Small intestine (tissue), 7 donors: ENCODE data around the gene ITGAL. TPM values are rescaled to one million over a fixed set of nuclear protein-coding genes. Genes with fewer than 3 reads are reported as not detected.

Experiments used
- DNase-seq, 2 donors: peaks; one replicate each; pipeline versions ENCODE4 v3.0.0 to v3.0.0-alpha.2; 2013
- FAIRE-seq: peaks from 2 replicates; lab custom pipeline; 2012; peaks lifted over from hg19 to GRCh38; lab: Jason Lieb, UNC
- H3K27ac ChIP-seq, 3 donors: one replicate each; pipeline ENCODE4 v1.5.1; 2013; ENCODE audit warnings: low read length in 2 of 3, mild to moderate bottlenecking in 2 of 3, control low read depth in 1 of 3, inconsistent platforms in 1 of 3, low read depth in 1 of 3, moderate library complexity in 1 of 3
- H3K27me3 ChIP-seq, 3 donors: one replicate each; pipeline ENCODE4 v1.6.1; 2013; ENCODE audit warnings: low read length in 3 of 3, inconsistent platforms in 1 of 3; ENCODE audit not compliant: control insufficient read depth in 3 of 3, insufficient read depth in 3 of 3
- H3K36me3 ChIP-seq, 3 donors: one replicate each; pipeline ENCODE4 v1.6.1; 2013; ENCODE audit warnings: low read length in 3 of 3, inconsistent platforms in 1 of 3, low read depth in 1 of 3, mild to moderate bottlenecking in 1 of 3, moderate library complexity in 1 of 3; ENCODE audit not compliant: control insufficient read depth in 3 of 3, insufficient read depth in 2 of 3
- H3K4me1 ChIP-seq, 3 donors: one replicate each; pipeline ENCODE4 v1.6.1; 2013; ENCODE audit warnings: low read length in 2 of 3, inconsistent platforms in 1 of 3, low read depth in 1 of 3, mild to moderate bottlenecking in 1 of 3, moderate library complexity in 1 of 3; ENCODE audit not compliant: control insufficient read depth in 3 of 3, insufficient read depth in 2 of 3
- H3K4me3 ChIP-seq, 3 donors: one replicate each; pipeline ENCODE4 v1.5.1; 2013; ENCODE audit warnings: low read length in 3 of 3, control low read depth in 1 of 3, inconsistent platforms in 1 of 3, low read depth in 1 of 3, mild to moderate bottlenecking in 1 of 3, moderate library complexity in 1 of 3
- H3K9me3 ChIP-seq, 2 donors: one replicate each; pipeline ENCODE4 v1.6.1; 2013; ENCODE audit warnings: low read depth in 1 of 2, low read length in 1 of 2; ENCODE audit not compliant: control insufficient read depth in 2 of 2, insufficient read depth in 1 of 2
- WGBS, 3 donors: extraction: QIAGEN DNeasy Blood & Tissue Kit; methylation state at CpG; one replicate each; pipeline ENCODE4 v1.1.7; 2013; 5-methylcytosine and 5-hydroxymethylcytosine counted together
- polyA plus RNA-seq, 4 donors: library from polyadenylated mRNA; stranded (reverse) in 3 of 4; unstranded in 1 of 4; fragments of 200-250 nt in 3 of 4; fragments of 120-200 nt in 1 of 4; gene quantifications; one replicate each; pipeline versions ENCODE4 v1.2.1 to v1.2.3, GENCODE V29; 2013
- donor health status: healthy with polysubstance abuse.
- donor health status: control.
- donor health status: control.
- donor health status: Bipolar disorder and iron deficiency.
- donor health status: healthy.

The ITGAL gene
- polyA plus RNA-seq, 4 donors, result 1.1 to 4.1 (median 2.6) TPM

- Histone ChIP-seq H3K27me3 (no peaks in the 10 kb centered on the region), H3K4me3 (peak overlapping the region in 1 of 3 donors; percentile 2), H3K36me3 (peaks cover 0 to 2% (median 0%) of the 10 kb centered on the region in 3 donors), H3K4me1 (peaks cover 2 to 15% (median 4%) of the 10 kb centered on the region in 3 donors), H3K27ac (peak overlapping the region in 1 of 3 donors; percentile 71), H3K9me3 (no peaks in the 10 kb centered on the region)
- DNase-seq (peak in 1 of 2 donors; percentile 81), FAIRE-seq (no peak)
- 31 to 90% (median 43%) methylated on average over 14 of the region's 14 CpGs for whole genome bisulfite sequencing, 3 donors
Measured at GRCh38 chr16:30562021-30562420, 89.5 kb downstream of the ITGAL start.

DNA sequence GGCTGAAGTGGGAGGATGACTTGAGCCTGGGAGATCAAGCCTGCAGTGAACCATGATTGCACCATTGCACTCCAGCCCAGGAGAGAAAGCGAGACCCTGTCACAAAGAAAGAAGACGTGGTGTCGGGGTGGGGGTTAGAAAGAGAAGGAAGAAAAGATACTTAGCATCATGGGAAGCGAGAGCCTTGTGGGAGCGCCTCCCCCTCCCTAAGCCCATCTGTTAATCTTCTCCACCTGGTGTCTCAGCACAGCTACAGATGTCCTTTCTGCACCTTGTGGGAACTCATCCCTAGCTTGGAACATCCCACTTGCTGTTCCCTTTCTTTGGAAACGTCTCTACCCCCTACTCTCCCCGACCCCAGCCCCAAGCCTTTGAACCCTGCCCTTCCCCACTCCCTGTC is 93.0 kb downstream of the ITGAL start:
- no peak for DNase-seq
- no peaks in the 10 kb centered on the region for H3K9me3 ChIP-seq
- WGBS, 3 donors, result 67 to 79% (median 68%) methylated on average over 7 of the region's 7 CpGs
- peaks cover 0 to 14% (median 0%) of the 10 kb centered on the region in 3 donors for H3K36me3 ChIP-seq
- H3K27me3 ChIP-seq, result no peaks in the 10 kb centered on the region
- no peak overlapping the region for H3K4me3 ChIP-seq
- FAIRE-seq, result no peak
- no peak overlapping the region for H3K27ac ChIP-seq
- peaks cover 0 to 9% (median 0%) of the 10 kb centered on the region in 3 donors for H3K4me1 ChIP-seq

DNA sequence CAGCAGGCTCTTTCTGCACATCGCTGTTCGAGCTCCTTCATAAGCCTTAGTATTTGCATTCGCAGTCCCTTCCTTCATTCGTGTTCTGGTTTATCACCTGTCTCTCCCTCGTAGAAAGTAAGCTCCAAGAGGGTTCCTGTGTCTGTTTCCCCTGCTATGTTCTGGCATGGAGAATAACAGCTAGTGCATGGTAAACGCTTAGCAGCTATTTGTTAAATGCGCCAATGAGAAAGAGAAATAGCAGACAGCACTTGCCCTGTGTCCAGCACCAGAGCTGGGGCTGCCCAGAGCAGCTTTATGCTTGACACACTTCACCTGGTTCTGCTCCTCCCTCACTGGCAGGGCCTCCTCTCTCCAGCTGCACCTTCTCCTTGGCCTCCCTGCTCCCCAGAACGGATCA is 93.4 kb downstream of the ITGAL start:
- Histone ChIP-seq H3K36me3 (peaks cover 0 to 14% (median 0%) of the 10 kb centered on the region in 3 donors), H3K4me1 (peaks cover 0 to 12% (median 0%) of the 10 kb centered on the region in 3 donors), H3K27me3 (no peaks in the 10 kb centered on the region), H3K9me3 (no peaks in the 10 kb centered on the region), H3K27ac (no peak overlapping the region), H3K4me3 (no peak overlapping the region)
- 69 to 70% (median 70%) methylated on average over 8 of the region's 8 CpGs for WGBS, 3 donors
- FAIRE-seq, result no peak
- no peak for DNase-seq

GRCh38 chr16:30566531-30566930 is 94.0 kb downstream of the ITGAL start:
- no peak for DNase-seq
- Histone ChIP-seq H3K27ac (no peak overlapping the region), H3K4me3 (no peak overlapping the region), H3K36me3 (peaks cover 0 to 14% (median 0%) of the 10 kb centered on the region in 3 donors), H3K27me3 (no peaks in the 10 kb centered on the region), H3K9me3 (no peaks in the 10 kb centered on the region), H3K4me1 (peaks cover 0 to 13% (median 0%) of the 10 kb centered on the region in 3 donors)
- WGBS, 3 donors, result 85 to 91% (median 87%) methylated on average over 4 of the region's 4 CpGs
- no peak for FAIRE-seq

GRCh38 chr16:30567160-30567990 is 94.8 kb downstream of the ITGAL start:
- peaks cover 0 to 16% (median 0%) of the 10 kb centered on the region in 3 donors for H3K4me1 ChIP-seq
- H3K9me3 ChIP-seq, result no peaks in the 10 kb centered on the region
- peaks cover 0 to 14% (median 0%) of the 10 kb centered on the region in 3 donors for H3K36me3 ChIP-seq
- no peak for DNase-seq
- WGBS, 3 donors, result 69 to 78% (median 75%) methylated on average over 14 of the region's 14 CpGs
- no peaks in the 10 kb centered on the region for H3K27me3 ChIP-seq
- no peak for FAIRE-seq
- no peak overlapping the region for H3K4me3 ChIP-seq
- H3K27ac ChIP-seq, result peak overlapping the region in 1 of 3 donors; percentile 71

- H3K4me3 ChIP-seq, result no peak overlapping the region
- H3K4me1 ChIP-seq, result peaks cover 0 to 17% (median 0%) of the 10 kb centered on the region in 3 donors
- peaks cover 0 to 14% (median 0%) of the 10 kb centered on the region in 3 donors for H3K36me3 ChIP-seq
- FAIRE-seq, result no peak
- WGBS, 3 donors, result 49 to 78% (median 57%) methylated on average over 6 of the region's 6 CpGs
- peak in 1 of 2 donors; percentile 44 for DNase-seq
- H3K27ac ChIP-seq, result peak overlapping the region in 2 of 3 donors; percentile 8 to 71
- no peaks in the 10 kb centered on the region for H3K27me3 ChIP-seq
- H3K9me3 ChIP-seq, result no peaks in the 10 kb centered on the region
Measured at GRCh38 chr16:30567991-30568638, 95.6 kb downstream of the ITGAL start.

- H3K4me1 ChIP-seq, result peaks cover 0 to 17% (median 0%) of the 10 kb centered on the region in 3 donors
- 85 to 95% (median 89%) methylated on average over 3 of the region's 3 CpGs for WGBS, 3 donors
- H3K9me3 ChIP-seq, result no peaks in the 10 kb centered on the region
- FAIRE-seq (no peak), DNase-seq (no peak)
- H3K27me3 ChIP-seq, result no peaks in the 10 kb centered on the region
- H3K36me3 ChIP-seq, result peaks cover 0 to 20% (median 0%) of the 10 kb centered on the region in 3 donors
- no peak overlapping the region for H3K4me3 ChIP-seq
- no peak overlapping the region for H3K27ac ChIP-seq
Measured at GRCh38 chr16:30569281-30569680, 96.7 kb downstream of the ITGAL start.
